ENCODE results near the gene IL17RE. TPM values are rescaled to one million over a fixed set of nuclear protein-coding genes. Genes with fewer than 3 reads are reported as not detected.

IL17RE gene
- total and polyA plus RNA-seq, 2 of the 13 experiments (the other 11 are each of a cell fraction or from before 2014, with no cell fraction given), result 14.5 to 24.1 TPM

GRCh38 chr3:9862391-9863057 is 40.1 kb upstream of the IL17RE start (continued):
- TF ChIP-seq GTF3A (CRISPR knock-in tag; conservative IDR thresholded peaks at IDR 0.05), result no peak
- TF ChIP-seq ZNF121 (CRISPR knock-in tag; IDR thresholded peaks at IDR 0.05), result 0 out of 2 replicates have a peak, but pooled peaks have one; percentile 17
- 0 out of 2 replicates have a peak, but pooled peaks have one; percentile 63 for TF ChIP-seq ARID2 (CRISPR knock-in tag; IDR thresholded peaks at IDR 0.05; ENCODE audit: borderline replicate concordance)
- TF ChIP-seq, protein P1, sequence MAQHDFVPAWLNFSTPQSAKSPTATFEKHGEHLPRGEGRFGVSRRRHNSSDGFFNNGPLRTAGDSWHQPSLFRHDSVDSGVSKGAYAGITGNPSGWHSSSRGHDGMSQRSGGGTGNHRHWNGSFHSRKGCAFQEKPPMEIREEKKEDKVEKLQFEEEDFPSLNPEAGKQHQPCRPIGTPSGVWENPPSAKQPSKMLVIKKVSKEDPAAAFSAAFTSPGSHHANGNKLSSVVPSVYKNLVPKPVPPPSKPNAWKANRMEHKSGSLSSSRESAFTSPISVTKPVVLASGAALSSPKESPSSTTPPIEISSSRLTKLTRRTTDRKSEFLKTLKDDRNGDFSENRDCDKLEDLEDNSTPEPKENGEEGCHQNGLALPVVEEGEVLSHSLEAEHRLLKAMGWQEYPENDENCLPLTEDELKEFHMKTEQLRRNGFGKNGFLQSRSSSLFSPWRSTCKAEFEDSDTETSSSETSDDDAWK (CRISPR knock-in tag; IDR thresholded peaks at IDR 0.05), result no peak
- TF ChIP-seq PBX3 (CRISPR knock-in tag; IDR thresholded peaks at IDR 0.05; ENCODE audit: borderline replicate concordance), result no peak
- TF ChIP-seq PAWR (CRISPR knock-in tag; IDR thresholded peaks at IDR 0.05; ENCODE audit: borderline replicate concordance), result no peak
- TF ChIP-seq KLF16 (CRISPR knock-in tag; IDR thresholded peaks at IDR 0.05), result peak in 1 of 2 experiments; percentile 71; a peak in 1 of 4 replicates
- TF ChIP-seq CCDC6 (CRISPR knock-in tag; IDR thresholded peaks at IDR 0.05), result 0 out of 2 replicates have a peak, but pooled peaks have one; percentile 71
- no peak for TF ChIP-seq HMG20B (CRISPR knock-in tag; conservative IDR thresholded peaks at IDR 0.05)
- no peak for TF ChIP-seq MBNL3 (CRISPR knock-in tag; conservative IDR thresholded peaks at IDR 0.05)
- TF ChIP-seq SMARCC2 (IDR thresholded peaks at IDR 0.05), result no peak
- no peak for TF ChIP-seq IKZF1 (IDR thresholded peaks at IDR 0.05)
- no peak for TF ChIP-seq KDM5A (IDR thresholded peaks at IDR 0.05; ENCODE audit: borderline replicate concordance, low read length)
- no peak for TF ChIP-seq NONO (IDR thresholded peaks at IDR 0.05)
- peak; percentile 48; the same call in 1 of the 2 replicates for TF ChIP-seq NONO (CRISPR knock-in tag; conservative IDR thresholded peaks at IDR 0.05)
- TF ChIP-seq ZBTB39 (CRISPR knock-in tag; IDR thresholded peaks at IDR 0.05), result no peak
- TF ChIP-seq, protein P2, sequence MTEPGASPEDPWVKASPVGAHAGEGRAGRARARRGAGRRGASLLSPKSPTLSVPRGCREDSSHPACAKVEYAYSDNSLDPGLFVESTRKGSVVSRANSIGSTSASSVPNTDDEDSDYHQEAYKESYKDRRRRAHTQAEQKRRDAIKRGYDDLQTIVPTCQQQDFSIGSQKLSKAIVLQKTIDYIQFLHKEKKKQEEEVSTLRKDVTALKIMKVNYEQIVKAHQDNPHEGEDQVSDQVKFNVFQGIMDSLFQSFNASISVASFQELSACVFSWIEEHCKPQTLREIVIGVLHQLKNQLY (CRISPR knock-in tag; IDR thresholded peaks at IDR 0.05), result no peak
- TF ChIP-seq ZSCAN22 (CRISPR knock-in tag; IDR thresholded peaks at IDR 0.05), result no peak
- TF ChIP-seq, protein P3, sequence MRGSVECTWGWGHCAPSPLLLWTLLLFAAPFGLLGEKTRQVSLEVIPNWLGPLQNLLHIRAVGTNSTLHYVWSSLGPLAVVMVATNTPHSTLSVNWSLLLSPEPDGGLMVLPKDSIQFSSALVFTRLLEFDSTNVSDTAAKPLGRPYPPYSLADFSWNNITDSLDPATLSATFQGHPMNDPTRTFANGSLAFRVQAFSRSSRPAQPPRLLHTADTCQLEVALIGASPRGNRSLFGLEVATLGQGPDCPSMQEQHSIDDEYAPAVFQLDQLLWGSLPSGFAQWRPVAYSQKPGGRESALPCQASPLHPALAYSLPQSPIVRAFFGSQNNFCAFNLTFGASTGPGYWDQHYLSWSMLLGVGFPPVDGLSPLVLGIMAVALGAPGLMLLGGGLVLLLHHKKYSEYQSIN (CRISPR knock-in tag; IDR thresholded peaks at IDR 0.05; ENCODE audit: borderline replicate concordance), result no peak

Data from HepG2 (cell line).